IPS-11a (cell line): Measurements from ENCODE around the gene TRIM66.

Experiments
- H3K4me3 ChIP-seq: one replicate; pipeline ENCODE4 v1.5.1; 2013; ENCODE audit warnings: low read depth, low read length, control low read depth

TRIM66 gene

DNA sequence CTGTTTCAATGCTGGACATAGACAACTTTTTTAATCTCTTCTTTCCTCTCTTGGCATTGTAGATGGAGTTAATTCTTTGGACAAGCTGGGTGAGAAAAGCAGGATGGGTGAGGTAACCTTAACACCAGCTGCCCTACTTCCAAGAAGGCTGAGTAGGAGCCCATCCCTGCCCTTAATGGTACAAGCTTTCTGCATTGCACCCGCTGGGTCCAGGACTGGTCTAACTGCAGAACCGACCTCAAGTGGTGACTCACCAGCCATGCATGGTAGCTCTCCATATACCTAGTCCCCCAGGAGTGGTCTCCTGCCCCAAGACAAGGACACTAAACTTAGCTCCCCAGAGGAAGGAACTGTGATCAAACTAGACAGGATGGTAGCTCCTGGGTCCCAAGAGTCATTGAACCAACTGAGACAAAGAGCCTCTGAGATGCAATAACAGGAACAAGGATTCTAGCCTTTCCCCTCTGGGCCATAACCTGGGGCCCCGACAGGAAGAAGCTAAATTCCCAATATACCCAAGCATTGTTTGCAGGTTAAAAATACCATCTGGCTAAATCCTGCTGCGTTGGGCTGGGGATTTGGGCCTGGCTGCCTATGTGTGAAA, 32.3 kb upstream of the TRIM66 start:
- no peak overlapping the region for H3K4me3 ChIP-seq

DNA sequence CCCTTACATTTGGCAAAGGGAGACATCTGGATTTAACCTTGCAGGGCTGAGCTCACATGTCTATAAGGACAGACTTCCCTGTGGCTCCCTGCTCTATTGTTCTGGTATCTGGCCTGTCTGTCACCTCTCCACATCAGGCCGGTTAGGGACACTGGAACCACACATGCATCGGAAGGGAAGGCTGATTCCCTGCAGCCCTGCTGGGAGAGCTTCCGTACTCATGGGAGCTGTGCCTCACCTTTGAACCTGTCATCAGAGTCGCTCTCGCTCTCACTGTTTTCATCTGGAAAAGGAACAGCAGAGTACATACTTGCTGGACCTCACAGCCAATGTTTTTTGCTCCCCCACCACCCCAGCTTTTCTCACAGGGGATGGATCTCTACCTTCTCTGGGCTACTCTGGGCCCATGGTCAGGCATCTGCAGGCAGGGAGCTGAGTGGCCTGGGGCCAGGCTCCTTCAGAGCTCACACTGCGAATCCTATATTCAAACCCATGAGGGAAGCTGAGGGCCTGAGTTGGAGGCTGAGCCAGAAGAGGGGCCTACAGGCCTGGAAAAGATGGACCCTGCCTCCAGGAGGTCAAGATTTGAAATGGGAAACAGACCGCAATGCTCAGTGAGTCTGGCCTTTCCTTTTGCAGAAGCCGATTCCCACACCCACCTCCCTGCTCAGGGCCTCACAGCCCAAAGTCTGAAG, 31.4 kb upstream of the TRIM66 start:
- no peak overlapping the region for H3K4me3 ChIP-seq

DNA sequence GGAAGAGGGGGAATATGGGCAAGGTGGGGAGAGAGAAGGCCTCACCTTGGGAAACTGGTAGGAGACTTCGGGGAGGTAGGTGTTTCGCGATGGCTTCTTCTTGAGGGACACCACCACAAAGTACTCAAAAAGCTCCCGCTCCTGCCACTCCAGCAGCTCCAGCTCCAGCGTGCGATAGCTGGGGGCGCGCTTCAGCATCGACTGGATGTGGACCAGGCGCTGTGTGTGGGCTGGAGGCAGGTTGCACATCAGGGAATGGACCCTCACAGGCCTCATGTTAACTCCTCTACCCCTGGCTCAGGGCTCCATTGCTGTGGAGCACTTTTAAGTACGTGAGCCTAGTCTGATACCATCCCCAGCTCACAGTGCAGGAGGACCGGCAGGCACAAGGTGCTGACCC, 30.0 kb upstream of the TRIM66 start:
- no peak overlapping the region for H3K4me3 ChIP-seq

DNA sequence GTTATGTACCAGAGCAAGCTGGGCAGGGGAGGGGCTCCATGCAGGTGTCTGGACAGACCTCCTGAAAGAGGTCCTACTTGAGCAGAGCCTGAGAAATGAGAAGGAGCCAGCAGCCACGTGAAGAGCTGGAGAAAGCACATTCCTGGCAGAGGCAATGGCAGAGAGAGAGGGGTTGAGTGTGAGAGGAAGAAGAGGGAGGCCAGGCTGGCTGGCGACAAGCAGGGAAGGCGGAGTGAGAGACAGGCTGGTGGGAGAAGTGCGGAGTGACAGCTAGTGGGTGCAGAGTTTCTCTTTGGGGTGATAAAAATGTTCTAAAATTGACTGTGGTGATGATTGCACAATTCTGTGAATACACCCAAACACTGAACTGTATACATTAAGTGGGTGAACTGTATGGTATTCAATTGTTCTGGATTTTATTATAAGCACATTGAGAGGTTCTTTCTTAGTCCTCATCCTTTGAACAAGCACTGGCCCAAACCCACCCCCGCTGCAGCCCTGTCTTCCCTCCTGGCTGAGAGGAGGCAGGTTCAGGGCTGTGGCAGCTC, 29.5 kb upstream of the TRIM66 start:
- no peak overlapping the region for H3K4me3 ChIP-seq

DNA sequence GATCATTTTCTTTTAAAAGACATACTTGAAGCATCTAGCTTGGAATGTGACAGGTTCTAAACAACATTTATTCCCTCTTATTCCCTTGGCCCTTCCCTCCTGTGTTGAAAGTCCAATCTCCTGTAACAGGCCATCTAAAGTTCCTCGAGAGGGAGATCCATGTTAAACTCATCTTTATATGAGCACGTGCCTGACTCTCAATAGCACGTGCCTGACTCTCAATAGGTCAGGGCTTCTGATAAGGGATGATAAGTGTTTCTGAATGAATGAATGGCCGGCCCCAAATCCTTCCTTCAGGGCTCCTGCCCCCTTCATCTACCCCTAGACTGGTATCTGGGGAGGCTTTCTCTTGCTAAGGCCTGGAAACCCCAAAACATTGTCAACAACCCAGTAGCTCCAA, 27.3 kb upstream of the TRIM66 start:
- H3K4me3 ChIP-seq = no peak overlapping the region

DNA sequence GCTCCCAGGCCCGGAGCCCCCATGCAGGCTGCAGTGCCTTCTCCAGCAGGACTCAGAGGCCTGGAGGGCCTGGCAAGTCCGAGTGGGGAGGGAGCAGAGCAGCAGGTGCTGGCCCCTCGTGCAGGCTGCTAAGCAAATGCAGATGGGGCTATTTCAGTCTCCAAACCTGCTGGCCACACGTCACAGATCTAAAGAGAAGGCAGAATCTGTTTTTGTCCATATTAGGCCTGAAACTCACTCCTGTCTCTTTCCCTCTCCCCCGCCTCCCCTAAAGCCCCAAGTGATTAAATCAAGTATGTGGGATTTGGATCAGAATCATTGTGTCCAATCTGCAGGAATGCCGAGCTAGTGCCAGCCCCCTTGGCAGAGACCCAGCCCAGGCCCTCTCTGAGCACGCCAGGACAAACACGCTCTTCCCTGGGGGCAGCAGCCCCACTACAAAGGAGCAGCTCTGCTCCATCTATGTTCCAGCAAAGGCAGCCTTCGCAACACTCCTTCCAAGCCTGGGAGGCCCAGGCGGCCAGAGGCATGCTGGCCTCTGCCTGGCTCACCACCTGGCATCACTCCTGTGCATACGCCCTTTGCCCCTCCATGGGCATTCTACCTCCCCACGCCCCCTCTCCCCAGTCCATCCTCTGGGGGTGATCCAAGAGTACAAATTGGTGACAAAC, 26.7 kb upstream of the TRIM66 start:
- H3K4me3 ChIP-seq = no peak overlapping the region

DNA sequence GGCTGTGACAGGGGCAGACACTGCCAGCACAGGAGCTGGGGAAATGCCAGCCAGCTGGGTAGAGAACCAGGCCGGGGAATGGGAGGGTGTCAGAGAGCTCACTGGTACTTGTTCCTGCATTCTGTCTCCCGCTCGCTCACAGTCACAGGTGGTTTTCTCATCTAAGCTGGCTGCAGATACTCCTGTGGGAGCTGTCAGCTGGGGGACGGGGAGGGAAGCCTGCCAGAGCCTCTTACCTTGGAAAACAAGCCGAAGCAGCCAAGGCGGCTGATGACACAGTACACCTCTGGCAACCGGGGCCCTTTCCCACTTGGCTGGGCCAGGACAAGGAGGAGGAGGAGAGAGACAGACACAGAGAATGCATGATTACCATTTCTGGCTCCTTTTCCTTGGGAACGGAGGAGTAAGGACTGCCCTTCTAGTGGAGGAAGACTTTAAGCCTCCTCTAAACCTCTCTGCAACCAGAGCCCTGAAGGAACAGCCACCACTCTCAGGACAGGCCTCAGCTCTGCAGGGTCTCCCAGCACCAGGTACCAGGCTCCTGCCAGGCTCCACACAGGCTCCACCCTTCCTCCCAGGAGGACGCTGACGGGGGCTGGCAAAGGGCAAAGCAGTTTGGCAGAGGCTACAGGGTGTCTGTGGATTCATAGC, 25.2 kb upstream of the TRIM66 start:
- H3K4me3 ChIP-seq = no peak overlapping the region

DNA sequence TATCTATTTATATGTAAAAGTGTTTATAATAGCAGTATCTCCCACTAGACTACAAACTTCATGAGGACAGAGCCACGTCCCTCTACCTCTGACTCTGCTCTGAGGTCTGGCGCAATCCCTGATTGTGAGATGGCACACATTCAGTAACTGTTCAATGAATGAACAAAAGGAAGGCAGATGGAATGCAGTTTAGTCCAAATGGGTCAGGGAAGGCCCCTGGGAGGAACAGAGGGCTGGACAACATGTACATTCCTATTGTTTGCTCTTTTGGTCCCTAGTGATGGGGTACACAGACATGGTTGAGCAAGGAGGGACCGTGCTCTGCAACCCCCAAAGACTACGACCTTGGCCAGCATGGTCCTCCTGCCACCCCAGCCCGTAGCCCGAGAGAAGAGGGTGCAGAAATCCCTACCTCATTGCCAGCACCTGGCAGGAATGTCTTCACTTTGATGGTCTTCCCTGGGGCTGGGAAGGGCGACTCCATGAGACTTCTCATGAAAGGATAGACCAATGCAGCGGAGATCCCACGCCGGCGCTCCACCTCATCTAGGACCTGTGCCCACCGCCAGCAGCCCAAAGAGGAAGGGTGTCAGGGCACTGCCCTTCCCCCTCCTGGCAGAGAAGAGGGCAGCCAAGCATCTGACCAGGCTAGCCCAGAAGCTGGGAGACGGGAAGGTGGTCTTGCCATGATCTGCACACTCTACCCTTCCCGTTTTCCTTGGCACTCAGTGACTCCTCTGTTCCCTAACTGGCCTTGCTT, 24.4 kb upstream of the TRIM66 start:
- H3K4me3 ChIP-seq = no peak overlapping the region

DNA sequence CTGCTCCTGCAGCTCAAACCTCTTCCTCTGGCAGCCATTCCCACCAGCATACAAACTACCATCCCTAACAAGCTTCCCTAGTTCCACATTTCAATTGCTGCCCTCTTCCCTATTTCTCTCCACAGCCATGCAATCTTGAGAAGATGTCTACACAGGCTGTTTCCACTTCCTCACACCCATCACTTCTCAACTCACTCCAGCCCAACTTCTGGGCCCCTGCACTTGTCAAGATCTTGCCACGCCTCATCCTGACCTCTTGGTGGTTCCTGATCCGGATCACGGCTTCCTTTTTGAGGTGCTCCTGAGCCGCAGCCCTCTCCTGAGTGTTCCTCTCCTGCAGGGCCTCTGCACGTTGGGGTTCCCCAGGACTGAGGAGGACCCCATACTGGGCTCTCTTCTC, 22.7 kb upstream of the TRIM66 start:
- no peak overlapping the region for H3K4me3 ChIP-seq

DNA sequence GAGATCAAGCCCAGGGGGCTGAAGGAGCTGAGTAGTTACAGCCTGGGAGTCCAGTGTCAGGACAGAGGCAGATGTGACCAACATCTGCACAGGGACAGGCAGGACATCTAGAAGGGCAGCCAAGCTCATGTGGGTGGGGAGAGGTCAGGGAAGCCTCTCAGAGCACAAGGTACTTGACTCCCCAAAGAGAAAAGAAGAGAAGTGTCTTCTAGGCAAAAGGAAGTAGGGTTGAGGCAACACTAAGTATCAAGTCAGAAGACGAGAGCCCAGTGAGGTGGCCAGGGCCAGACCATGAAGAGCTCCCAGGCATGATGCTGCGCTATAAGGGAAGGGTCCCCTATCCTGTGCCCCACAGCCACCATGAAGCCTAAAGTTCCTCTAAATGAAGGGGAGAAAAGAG, 21.7 kb upstream of the TRIM66 start:
- H3K4me3 ChIP-seq = no peak overlapping the region

DNA sequence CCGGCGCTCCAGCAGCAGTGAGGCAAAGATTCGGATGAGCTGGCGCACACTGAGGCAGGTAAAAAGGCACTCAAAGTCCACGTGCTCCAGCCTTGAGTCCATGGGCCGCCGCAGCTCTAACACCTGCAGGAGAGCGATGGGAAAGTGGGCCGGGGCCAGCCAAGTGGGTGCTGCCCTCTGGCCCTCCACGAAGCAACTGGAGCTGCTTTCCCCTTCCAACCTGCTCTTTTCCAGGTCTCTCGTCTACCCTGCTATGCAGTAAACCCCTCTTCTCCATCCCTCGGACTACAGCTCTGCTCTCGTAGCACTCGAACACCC, 20.1 kb upstream of the TRIM66 start:
- H3K4me3 ChIP-seq = no peak overlapping the region

DNA sequence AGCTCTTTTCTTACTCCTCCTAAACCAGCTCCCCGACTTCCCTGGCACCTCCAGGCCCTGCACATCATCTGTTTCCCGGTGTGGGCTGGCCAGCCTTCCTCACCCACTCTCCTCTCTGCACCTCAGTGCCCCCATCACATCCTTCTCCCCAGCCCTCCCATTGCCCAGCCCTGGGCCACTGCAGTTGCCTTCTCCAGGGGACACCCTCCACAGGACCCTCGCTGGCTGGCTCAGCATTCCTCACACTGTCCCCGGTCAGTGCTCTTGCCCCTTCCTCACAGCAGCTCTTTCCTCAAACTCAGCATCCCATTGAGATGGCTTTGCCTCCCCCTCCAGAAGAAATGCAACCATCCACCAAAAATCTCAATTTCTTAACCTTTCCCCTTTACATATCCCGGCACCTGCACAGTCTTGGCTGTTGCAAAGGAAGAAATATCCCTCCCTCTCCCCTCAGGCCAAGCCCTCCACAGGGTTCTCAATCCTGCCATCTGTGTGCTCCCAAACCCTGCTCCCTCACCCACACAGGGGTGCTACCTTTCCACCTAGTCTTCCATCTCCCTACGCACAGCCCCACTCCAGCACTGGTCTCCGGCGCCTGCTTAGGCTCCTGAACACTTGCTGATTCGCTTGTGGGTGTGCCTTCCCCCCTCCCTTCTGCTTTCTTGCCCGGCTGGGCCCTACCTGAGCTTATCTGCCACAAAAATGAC, 19.6 kb upstream of the TRIM66 start:
- H3K4me3 ChIP-seq = no peak overlapping the region

DNA sequence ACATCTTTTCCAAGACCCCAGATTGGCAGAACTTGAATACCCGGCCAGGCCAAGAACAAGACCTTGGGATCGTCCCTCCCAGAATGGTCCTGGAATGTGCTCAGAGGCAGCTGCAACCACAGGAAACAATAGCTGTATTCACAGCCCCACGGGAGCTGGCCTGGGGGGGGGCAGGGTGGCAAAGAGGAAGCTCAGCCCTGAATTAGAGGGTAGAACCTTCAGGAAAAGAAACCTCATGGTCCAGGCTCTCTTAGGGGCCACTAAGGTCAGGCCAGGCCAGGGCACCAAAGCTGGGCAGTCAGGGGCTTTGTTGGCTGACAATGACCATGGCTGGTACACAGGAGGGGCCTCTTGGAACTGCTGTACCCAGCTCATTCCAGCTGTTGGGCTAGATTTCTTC, 17.4 kb upstream of the TRIM66 start:
- no peak overlapping the region for H3K4me3 ChIP-seq

DNA sequence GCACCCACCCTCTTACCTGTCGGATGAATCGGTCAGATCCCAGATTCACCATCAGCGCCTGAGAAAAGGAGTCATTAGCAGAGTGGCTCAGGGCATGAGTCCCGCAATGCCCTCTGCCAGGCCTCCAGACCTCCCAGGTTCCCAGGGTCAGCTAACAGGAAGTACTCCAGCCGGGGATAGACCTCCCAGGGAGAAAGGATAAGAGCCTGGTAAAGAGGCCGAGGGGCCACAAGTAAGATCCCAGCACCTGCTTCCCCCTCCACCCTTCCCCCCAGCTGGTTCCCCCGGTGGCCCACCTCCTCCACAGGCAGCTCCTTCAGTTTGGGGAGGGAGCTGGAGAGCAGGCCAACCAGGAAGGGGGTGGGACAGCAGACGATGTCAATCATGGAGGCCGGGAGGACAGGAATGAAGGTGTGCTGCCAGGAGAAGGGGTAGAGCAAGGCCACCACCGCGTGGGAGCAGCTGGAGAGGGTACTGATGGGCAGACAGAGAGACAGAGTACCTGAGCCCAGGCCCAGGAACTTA, 16.5 kb upstream of the TRIM66 start:
- H3K4me3 ChIP-seq = no peak overlapping the region

DNA sequence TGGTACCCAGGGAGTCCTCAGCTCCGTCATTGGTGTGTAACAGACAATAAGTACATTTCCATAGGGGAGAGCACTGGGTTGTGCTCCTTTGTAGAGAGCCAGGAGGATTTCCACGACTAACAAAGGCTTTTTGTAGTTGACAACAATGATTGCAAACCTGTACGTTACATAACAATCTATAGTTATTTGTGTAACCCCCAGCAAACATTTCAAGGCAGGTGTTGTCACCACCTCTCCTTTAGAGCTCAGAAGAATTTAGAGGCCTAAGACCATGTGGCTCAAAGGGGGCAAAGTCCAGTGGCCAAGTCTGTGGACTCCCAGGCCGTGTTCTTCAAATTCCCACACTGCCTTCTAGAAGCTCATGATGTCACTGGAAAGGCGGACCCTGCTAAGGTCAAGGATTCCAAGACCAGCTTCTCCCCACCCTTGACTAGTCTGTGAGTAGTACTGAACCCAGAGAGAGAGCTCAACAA, 15.9 kb upstream of the TRIM66 start:
- no peak overlapping the region for H3K4me3 ChIP-seq

DNA sequence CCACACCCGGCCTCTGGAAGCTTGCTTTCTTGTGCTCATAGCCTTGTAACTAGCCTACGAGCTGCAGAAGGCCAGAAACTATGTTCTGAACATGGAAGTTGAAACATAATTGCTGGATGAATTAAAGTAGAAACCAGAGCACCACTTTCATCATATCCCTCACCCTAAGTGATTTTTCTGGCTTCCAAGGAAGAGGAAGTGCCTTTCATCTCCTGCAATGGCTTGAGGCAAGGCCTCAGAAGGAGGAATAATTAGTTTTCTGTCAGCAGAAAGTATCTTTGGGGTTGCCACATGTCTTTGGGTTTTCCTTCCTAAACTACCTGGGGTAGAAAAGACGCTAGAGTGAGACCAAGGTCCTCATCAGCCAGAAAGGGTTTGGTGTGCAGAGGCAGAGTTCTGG, 14.6 kb upstream of the TRIM66 start:
- no peak overlapping the region for H3K4me3 ChIP-seq

DNA sequence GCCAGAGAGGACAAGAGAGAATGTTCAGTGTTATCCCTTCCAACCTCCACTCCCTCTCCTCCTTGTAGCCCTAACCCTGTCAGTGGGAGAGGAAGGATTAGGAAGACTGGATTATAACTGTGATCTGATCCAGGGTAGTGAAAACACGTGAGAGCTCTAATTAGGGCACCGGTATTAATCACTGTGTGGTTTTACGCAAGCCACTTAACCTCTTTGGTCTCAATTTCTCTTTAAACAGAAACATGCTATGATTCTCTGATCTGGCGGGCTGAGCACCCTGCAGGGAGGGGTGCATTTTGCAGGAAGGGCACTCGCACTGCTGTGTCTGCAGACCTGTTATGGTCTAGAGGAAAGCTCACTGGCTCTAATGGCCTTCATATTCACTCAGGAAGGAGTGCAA, 11.7 kb upstream of the TRIM66 start:
- H3K4me3 ChIP-seq = no peak overlapping the region

DNA sequence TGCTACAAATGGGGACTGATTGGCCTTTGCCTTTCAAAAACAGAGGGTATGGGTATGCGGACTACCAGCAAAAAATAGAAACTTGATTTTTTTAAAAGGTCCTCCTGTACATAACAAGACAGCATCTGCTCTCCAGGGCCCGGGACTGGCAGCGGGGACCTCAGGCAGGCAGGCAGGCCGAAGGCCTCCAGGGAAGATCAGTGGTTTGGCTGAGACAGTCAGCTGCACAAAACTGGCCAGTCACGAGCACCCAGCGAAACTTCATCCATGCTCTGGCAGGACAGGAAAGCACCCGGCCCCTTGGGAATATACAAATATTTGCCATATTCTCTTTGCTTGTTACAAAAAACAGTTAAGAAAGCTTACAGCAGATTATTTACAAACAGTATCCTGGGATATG, 11.1 kb upstream of the TRIM66 start:
- no peak overlapping the region for H3K4me3 ChIP-seq

DNA sequence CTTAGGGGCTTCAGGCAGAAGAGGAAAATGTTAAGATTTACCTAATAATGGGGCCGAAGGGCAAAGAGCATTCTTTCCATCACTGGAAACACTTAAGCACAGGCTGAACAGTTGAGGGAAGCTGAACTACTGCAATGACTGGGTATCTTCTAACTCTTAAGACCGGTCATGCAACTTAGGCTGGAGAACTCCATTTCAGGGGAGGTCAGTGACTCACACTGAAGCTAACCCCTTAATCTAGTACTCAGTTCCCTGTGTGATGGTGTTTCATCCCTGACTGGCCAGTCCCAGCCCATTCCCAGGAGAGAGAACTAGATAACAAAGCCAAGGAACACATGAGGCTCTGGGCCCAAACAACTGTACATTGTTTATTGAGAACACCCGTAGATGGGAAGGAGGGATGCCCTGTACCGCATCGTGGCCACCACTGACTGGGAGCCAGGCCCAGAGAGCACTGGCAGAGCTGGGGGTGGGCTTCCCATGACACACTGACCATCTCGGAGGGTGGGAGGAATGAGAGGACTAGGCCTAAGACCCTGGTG, 10.6 kb upstream of the TRIM66 start:
- H3K4me3 ChIP-seq = no peak overlapping the region

DNA sequence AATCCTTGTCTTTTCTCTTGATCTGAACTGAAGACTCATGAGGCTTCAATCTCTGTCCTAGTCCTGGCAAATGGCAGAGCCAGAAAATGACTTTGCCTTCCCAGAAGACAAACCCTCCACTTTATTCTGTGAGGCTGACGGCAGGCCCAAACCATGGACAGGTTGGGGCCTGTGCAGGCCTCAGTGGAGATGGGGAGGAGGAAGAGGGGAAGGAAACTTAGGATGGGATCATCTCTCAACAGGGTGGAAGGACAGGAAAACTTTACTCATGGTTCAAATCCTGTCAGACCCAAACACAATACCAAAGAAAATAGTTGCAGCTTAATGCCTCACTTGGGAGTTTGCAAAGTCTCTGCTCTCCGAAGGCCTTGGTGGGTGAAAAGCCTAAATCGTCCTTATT, 10.0 kb upstream of the TRIM66 start:
- H3K4me3 ChIP-seq = no peak overlapping the region
